ENCODE data around the gene IGFBP4.
"Not testable (repeated sequence)": the region's sequence is repeated elsewhere in the genome, so short reads cannot be mapped to it uniquely, and the experiment has no call there.

Gene IGFBP4

GRCh38 chr17:40443196-40443987 is at the start of gene IGFBP4:
IGFBP4 (plus strand) TSS chr17:40443450; CDS start chr17:40443736, 286 bp downstream.
- DNase-seq (ENCODE audit: low spot score) = peak; percentile 80

- DNase-seq (ENCODE audit: low spot score) = peak; percentile 65
These were observed 44.1 kb upstream of the IGFBP4 start for GRCh38 chr17:40399185-40399584.

GRCh38 chr17:40402668-40403067 is 40.6 kb upstream of the IGFBP4 start:
- no peak for DNase-seq (ENCODE audit: low spot score)

DNA sequence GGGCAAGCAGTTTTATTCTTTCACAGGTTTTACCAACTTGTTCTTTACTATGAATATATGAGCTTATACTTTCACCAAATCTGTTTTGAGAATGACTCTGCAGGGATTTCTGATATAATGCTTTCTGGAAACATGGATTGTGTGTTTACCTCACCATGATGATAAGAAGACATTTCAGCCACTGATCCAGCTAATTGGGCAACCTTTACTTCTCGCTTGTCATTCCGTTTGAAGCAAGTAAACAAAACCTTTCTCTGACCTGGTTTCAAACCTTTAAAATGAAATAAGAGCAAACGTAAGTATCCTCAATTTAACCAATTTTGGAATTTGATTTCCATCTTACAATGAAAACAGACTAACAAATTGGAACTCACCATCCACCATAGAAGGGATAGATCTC is 39.2 kb upstream of the IGFBP4 start:
- DNase-seq (ENCODE audit: low spot score) = no peak

DNA sequence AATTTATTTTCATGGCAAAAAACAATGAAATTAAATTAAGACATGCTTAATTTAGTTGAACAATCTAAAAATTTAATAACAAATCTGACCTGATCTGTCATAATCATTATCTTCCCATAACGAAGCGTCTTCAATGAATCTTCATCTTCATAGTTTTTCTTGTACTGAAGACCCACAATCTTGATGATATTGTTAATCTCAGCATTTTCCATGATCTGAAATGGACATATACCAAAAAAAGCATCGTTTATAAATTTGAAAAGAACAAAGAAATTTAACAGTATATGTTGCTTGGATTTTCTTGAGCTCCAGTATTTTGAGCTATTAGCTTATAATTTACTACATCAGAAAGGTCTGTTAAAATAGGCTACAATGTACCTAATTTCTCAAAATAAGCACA is 35.8 kb upstream of the IGFBP4 start:
- DNase-seq (ENCODE audit: low spot score) = no peak

- DNase-seq (ENCODE audit: low spot score) = not testable (repeated sequence)
These were observed 33.7 kb upstream of the IGFBP4 start for GRCh38 chr17:40409540-40409939.

GRCh38 chr17:40410082-40410481 is 33.2 kb upstream of the IGFBP4 start:
- DNase-seq (ENCODE audit: low spot score) = no peak

GRCh38 chr17:40411821-40412220 is 31.4 kb upstream of the IGFBP4 start:
- no peak for DNase-seq (ENCODE audit: low spot score)

GRCh38 chr17:40412880-40413279 is 30.4 kb upstream of the IGFBP4 start:
- no peak for DNase-seq (ENCODE audit: low spot score)

DNA sequence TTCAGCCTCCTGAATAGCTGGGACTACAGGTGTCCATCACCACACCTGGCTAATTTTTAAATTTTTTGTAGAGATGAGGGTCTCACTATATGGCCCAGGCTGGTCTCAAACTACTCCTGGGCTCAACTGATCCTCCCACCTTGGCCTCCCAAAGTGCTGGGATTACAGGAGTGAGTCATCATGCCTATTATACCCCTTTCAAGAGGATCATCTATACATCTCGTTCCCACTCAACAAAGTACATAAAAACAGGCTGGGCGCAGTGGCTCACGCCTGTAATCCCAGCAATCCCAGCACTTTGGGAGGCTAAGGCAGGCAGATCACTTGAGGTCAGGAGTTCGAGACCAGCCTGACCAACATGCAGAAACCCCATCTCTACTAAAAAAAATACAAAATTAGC is 28.9 kb upstream of the IGFBP4 start:
- not testable (repeated sequence) for DNase-seq (ENCODE audit: low spot score)

DNA sequence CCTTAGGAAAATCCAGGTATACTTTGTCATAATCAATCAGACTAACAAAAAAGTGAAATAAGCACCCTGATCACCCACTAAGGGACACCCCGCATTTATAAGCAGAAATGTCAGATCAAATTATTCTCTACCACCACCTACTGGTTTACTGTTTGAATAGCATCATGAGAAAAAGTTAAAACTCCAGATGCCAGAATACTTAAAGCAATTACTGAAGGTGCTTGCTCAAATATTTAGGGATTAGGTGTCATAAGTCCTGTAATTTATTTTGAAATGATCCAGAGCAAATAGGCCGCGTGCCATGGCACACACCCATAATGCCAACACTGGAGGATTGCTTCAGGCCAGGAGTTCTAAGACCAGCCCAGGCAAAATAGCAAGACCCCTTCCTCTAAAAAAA is 27.9 kb upstream of the IGFBP4 start:
- peak; percentile 44 for DNase-seq (ENCODE audit: low spot score)

- DNase-seq (ENCODE audit: low spot score) = no peak
These were observed 26.6 kb upstream of the IGFBP4 start for GRCh38 chr17:40416671-40417070.

GRCh38 chr17:40417258-40417608 is 26.0 kb upstream of the IGFBP4 start:
- DNase-seq (ENCODE audit: low spot score) = no peak

DNA sequence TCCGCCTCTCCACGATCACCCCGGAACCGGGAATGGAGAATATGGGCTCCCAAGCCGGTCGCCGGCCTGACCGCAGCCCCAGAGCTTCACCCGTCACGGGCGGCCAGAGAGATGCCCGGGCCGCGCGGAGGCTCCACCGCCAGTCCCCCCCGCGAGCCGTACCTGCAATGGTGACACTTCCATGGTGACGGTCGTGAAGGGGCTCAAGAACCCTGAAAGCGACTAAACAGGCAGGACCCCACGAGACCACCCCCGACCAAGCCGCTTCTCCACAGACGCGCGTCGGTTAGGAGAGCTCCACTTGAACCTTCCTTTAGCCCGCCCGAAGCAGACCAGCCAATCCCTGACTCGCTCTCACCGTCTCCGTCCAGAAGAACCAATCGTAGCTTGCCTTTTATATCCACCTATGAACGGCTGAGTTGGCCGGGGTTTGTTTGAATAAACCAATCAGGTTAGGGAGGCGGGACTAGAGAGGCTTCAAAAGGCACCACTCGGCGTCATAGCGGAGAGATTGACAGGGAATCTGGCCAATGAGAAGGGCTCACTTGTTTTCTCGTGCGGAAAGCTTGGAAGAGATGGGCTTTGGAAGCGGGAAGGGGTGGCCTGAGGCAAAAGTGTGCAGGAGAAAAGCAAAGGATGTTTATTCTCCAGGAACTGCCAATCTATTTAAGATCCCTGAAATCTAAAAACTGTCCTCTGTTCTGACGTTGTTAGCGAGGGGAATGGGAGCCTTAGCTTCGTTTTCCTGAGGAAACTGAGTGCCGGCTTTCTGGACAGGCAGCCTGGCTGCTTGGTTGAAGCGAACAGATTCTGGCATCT is 25.4 kb upstream of the IGFBP4 start, which contains the start of gene TOP2A:
Gene TOP2A, minus strand, starts transcription at position 288 of the 819 bp plus-strand sequence. Its CDS starts 105 bp downstream, at position 183.
- DNase-seq (ENCODE audit: low spot score) = peak; percentile 100

GRCh38 chr17:40418428-40418706 is 24.9 kb upstream of the IGFBP4 start:
- DNase-seq (ENCODE audit: low spot score) = no peak

DNA sequence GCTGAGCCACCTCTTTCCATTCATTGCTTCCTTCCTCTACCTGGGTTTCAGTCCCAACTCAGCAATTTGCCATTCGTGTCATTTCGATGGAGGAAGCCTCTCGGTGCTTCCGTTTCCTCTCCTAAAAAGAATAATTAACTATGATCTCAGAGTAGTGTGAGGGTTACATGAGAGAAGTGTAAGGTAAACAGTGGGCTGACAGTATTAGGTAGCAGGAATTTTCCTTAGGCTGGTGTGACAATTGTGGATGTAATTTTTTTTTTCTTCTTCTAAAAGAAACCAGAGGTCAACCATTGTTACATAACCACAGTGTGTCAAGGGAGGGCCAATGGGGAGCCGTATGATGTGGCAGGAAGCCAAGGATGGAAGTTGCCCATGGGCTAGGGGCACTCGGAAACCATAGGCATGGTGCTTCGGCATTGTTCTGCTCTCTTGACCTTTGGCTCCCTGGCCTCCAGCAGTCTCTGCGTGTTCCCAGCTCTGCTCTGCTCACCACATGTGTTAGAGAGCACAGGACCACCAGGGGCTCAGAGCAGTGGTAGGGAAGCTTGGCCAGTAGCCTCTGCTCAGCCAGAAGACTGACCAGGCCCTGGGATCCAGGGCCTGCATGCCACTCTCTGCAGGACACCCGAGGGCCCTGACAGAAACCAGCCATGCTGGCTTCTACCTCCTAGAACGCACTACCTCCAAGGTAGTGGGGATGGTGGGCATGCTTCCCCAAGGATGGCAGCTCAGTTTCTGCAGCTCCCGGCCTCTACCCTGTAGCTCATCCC is 23.5 kb upstream of the IGFBP4 start:
- no peak for DNase-seq (ENCODE audit: low spot score)

- no peak for DNase-seq (ENCODE audit: low spot score)
These were observed 20.1 kb upstream of the IGFBP4 start for GRCh38 chr17:40422990-40423633.

DNA sequence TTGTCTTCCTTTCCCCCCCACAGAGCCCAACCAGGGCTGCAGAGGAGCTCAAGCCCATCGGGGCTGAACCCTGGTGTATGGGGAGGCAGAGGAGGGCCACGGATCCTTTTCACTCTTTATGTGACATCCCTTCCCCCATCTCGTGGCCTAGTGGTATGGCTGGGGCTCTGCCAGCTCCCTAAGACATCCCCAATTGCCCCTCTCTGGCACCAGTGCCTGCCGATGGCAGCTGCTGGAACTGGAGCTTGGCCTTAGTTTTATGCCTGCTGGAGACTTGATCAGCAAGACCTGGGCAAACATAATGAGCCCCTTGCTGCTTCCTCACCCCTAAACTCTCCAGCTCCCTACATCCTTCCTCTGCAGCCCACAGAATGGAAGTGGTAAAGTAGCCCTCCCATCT is 17.5 kb upstream of the IGFBP4 start:
- no peak for DNase-seq (ENCODE audit: low spot score)

DNA sequence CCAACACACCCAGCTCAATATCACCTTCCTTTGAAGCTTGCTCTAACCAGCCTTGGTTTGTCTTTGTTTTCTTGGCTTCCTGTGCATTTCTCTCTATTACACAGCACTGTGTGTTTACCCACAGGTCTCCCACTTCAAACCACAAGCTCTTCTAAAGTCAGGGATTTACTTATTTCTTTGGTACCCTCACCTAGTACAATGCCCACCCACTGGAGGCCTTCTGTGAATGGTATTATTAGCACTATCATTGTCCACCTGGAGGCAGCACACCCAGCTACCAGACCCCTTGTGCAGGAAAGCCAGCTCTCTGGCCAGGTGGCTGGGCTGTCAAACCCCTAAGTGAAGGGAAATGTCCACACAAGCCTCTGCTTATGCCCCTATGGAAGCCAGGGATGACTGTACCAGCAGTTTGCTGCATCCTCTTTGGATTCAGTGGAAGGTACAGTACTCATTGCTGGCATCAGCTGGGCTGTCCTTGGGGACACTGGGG is 16.2 kb upstream of the IGFBP4 start:
- no peak for DNase-seq (ENCODE audit: low spot score)

- DNase-seq (ENCODE audit: low spot score) = no peak
These were observed 12.7 kb upstream of the IGFBP4 start for GRCh38 chr17:40430272-40431230.

DNA sequence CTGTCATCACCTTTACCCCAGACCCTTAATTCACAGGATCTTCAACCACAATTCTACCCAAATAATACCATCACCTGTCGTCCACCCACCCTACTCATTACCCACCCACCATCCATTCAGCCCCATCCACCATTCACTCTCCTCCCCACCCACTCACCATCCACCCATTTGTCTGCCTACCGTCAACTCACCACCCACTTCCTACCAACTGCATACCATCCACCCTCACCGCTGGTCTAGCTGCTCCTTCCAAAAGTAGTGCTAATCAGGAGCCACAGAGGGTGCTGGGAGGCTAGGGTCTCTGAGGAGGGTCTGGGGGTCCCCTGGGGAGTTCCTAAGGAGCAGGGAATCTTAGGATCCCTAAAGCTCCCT is 12.0 kb upstream of the IGFBP4 start:
- no peak for DNase-seq (ENCODE audit: low spot score)

Measured in AG08395 (cell line).